IPS-20b (cell line): ENCODE measurements around the gene DNAH8.

Experiments
- H3K27ac ChIP-seq: one replicate; pipeline ENCODE4 v1.5.1; 2013; ENCODE audit warnings: low read length
- H3K27me3 ChIP-seq: 2 replicates; pipeline ENCODE4 v1.6.1; 2013; ENCODE audit warnings: mild to moderate bottlenecking, low read length, inconsistent platforms; ENCODE audit not compliant: insufficient read depth
- H3K36me3 ChIP-seq: 2 replicates; pipeline ENCODE4 v1.6.1; 2013; ENCODE audit warnings: low read depth, mild to moderate bottlenecking, inconsistent platforms, low read length, moderate library complexity; ENCODE audit not compliant: insufficient read depth
- H3K4me1 ChIP-seq: 2 replicates; pipeline ENCODE4 v1.6.1; 2013; ENCODE audit warnings: mild to moderate bottlenecking, control low read depth, inconsistent platforms, low read length, moderate library complexity; ENCODE audit not compliant: insufficient read depth
- H3K4me3 ChIP-seq: 2 replicates; pipeline ENCODE4 v1.5.1; 2013; ENCODE audit warnings: mild to moderate bottlenecking, low read length, inconsistent platforms
- H3K9ac ChIP-seq: 2 replicates; pipeline ENCODE4 v1.6.1; 2013; ENCODE audit warnings: low read depth, mild to moderate bottlenecking, inconsistent platforms, low read length, moderate library complexity
- H3K9me3 ChIP-seq: 2 replicates; pipeline ENCODE4 v1.6.1; 2013; ENCODE audit warnings: mild to moderate bottlenecking, low read depth, low read length, inconsistent platforms; ENCODE audit not compliant: insufficient read depth

Gene DNAH8

GRCh38 chr6:38702558-38703397, 12.3 kb upstream of the DNAH8 start, which contains the start of gene GLO1:
TSS of gene GLO1 (minus strand) at chr6:38703145. CDS start at chr6:38703054, 91 bp downstream.
- Histone ChIP-seq H3K36me3 (peaks cover 11% of the 10 kb centered on the region; the same call in 1 of the 2 replicates), H3K27ac (peak within 1 kb of the TSS; percentile 77), H3K9ac (peak within 1 kb of the TSS; percentile 90)

GRCh38 chr6:38703949-38704590, 11.0 kb upstream of the DNAH8 start:
- H3K4me3 ChIP-seq, result no peak overlapping the region

More at GRCh38 chr6:38702558-38703397, 12.3 kb upstream of the DNAH8 start, which contains the start of gene GLO1:
- H3K27me3 ChIP-seq, result no peaks in the 10 kb centered on the region; the same call in 1 of the 2 replicates
- no peaks in the 10 kb centered on the region for H3K4me1 ChIP-seq
- no peaks in the 10 kb centered on the region for H3K9me3 ChIP-seq
- peak within 1 kb of the TSS; percentile 73 for H3K4me3 ChIP-seq

GRCh38 chr6:38705924-38706323, 9.2 kb upstream of the DNAH8 start:
- Histone ChIP-seq H3K4me1 (no peaks in the 10 kb centered on the region), H3K4me3 (no peak overlapping the region), H3K9me3 (peaks cover 5% of the 10 kb centered on the region; the same call in 1 of the 2 replicates), H3K27me3 (no peaks in the 10 kb centered on the region; the same call in 1 of the 2 replicates), H3K27ac (no peak overlapping the region), H3K9ac (no peak overlapping the region), H3K36me3 (0 out of 2 replicates have a peak, but pooled peaks cover 4% of the 10 kb centered on the region)

More at GRCh38 chr6:38703949-38704590, 11.0 kb upstream of the DNAH8 start:
- Histone ChIP-seq H3K27ac (no peak overlapping the region), H3K9me3 (no peaks in the 10 kb centered on the region), H3K4me1 (no peaks in the 10 kb centered on the region), H3K9ac (no peak overlapping the region), H3K27me3 (no peaks in the 10 kb centered on the region; the same call in 1 of the 2 replicates), H3K36me3 (peaks cover 11% of the 10 kb centered on the region; the same call in 1 of the 2 replicates)

- no peaks in the 10 kb centered on the region for H3K4me1 ChIP-seq
- no peak overlapping the region for H3K4me3 ChIP-seq
- no peaks in the 10 kb centered on the region for H3K36me3 ChIP-seq
- peaks cover 9% of the 10 kb centered on the region for H3K27me3 ChIP-seq
- no peak overlapping the region for H3K9ac ChIP-seq
- peaks cover 5% of the 10 kb centered on the region; the same call in 1 of the 2 replicates for H3K9me3 ChIP-seq
- H3K27ac ChIP-seq, result no peak overlapping the region
These were observed 6.6 kb upstream of the DNAH8 start for GRCh38 chr6:38708496-38708895.

- no peak overlapping the region for H3K4me3 ChIP-seq
- peaks cover 5% of the 10 kb centered on the region; the same call in 1 of the 2 replicates for H3K9me3 ChIP-seq
- H3K4me1 ChIP-seq, result peaks cover 2% of the 10 kb centered on the region; the same call in 1 of the 2 replicates
- no peak overlapping the region for H3K27ac ChIP-seq
- no peak overlapping the region for H3K9ac ChIP-seq
- peaks cover 45% of the 10 kb centered on the region for H3K27me3 ChIP-seq
- H3K36me3 ChIP-seq, result no peaks in the 10 kb centered on the region
These were observed 1.3 kb upstream of the DNAH8 start for GRCh38 chr6:38713812-38714211.

- peaks cover 45% of the 10 kb centered on the region for H3K27me3 ChIP-seq
- H3K4me1 ChIP-seq, result peaks cover 2% of the 10 kb centered on the region; the same call in 1 of the 2 replicates
- H3K27ac ChIP-seq, result no peak overlapping the region
- H3K9me3 ChIP-seq, result peaks cover 5% of the 10 kb centered on the region; the same call in 1 of the 2 replicates
- H3K36me3 ChIP-seq, result no peaks in the 10 kb centered on the region
- H3K9ac ChIP-seq, result no peak overlapping the region
- peak overlapping the region; percentile 59 for H3K4me3 ChIP-seq
These were observed 684 bp upstream of the DNAH8 start for GRCh38 chr6:38714239-38715015.

- peaks cover 45% of the 10 kb centered on the region for H3K27me3 ChIP-seq
- H3K9ac ChIP-seq, result no peak overlapping the region
- no peak overlapping the region for H3K27ac ChIP-seq
- peaks cover 2% of the 10 kb centered on the region; the same call in 1 of the 2 replicates for H3K4me1 ChIP-seq
- no peaks in the 10 kb centered on the region for H3K9me3 ChIP-seq
- H3K36me3 ChIP-seq, result no peaks in the 10 kb centered on the region
- no peak overlapping the region for H3K4me3 ChIP-seq
These were observed 1.7 kb downstream of the DNAH8 start for GRCh38 chr6:38716825-38717224.

GRCh38 chr6:38719358-38719757, 4.2 kb downstream of the DNAH8 start:
- no peak overlapping the region for H3K27ac ChIP-seq
- no peak overlapping the region for H3K4me3 ChIP-seq
- H3K36me3 ChIP-seq, result no peaks in the 10 kb centered on the region
- no peaks in the 10 kb centered on the region for H3K4me1 ChIP-seq
- H3K9me3 ChIP-seq, result no peaks in the 10 kb centered on the region
- no peak overlapping the region for H3K9ac ChIP-seq
- H3K27me3 ChIP-seq, result peaks cover 28% of the 10 kb centered on the region

GRCh38 chr6:38720295-38720694, 5.2 kb downstream of the DNAH8 start:
- H3K4me1 ChIP-seq, result no peaks in the 10 kb centered on the region
- peaks cover 19% of the 10 kb centered on the region for H3K27me3 ChIP-seq
- no peaks in the 10 kb centered on the region for H3K9me3 ChIP-seq
- no peak overlapping the region for H3K9ac ChIP-seq
- no peak overlapping the region for H3K4me3 ChIP-seq
- no peaks in the 10 kb centered on the region for H3K36me3 ChIP-seq
- no peak overlapping the region for H3K27ac ChIP-seq

- H3K9ac ChIP-seq, result no peak overlapping the region
- no peaks in the 10 kb centered on the region for H3K9me3 ChIP-seq
- peaks cover 1% of the 10 kb centered on the region for H3K27me3 ChIP-seq
- no peak overlapping the region for H3K27ac ChIP-seq
- no peak overlapping the region for H3K4me3 ChIP-seq
- no peaks in the 10 kb centered on the region for H3K4me1 ChIP-seq
- H3K36me3 ChIP-seq, result no peaks in the 10 kb centered on the region
These were observed 6.9 kb downstream of the DNAH8 start for GRCh38 chr6:38722038-38722437.

- no peaks in the 10 kb centered on the region for H3K27me3 ChIP-seq
- no peak overlapping the region for H3K27ac ChIP-seq
- no peaks in the 10 kb centered on the region for H3K36me3 ChIP-seq
- H3K4me3 ChIP-seq, result no peak overlapping the region
- no peaks in the 10 kb centered on the region for H3K4me1 ChIP-seq
- no peaks in the 10 kb centered on the region for H3K9me3 ChIP-seq
- no peak overlapping the region for H3K9ac ChIP-seq
These were observed 7.7 kb downstream of the DNAH8 start for GRCh38 chr6:38722727-38723334.
